HG02973 (cell line): ENCODE measurements around the gene HELZ.
"Not testable (repeated sequence)": the region's sequence is repeated elsewhere in the genome, so short reads cannot be mapped to it uniquely, and the experiment has no call there.

Experiments
- ATAC-seq: cut with Tn5 transposase; IDR thresholded peaks from one replicate; pipeline ENCODE4 v1.9.1; 2021; ENCODE audit warnings: moderate library complexity; ENCODE audit not compliant: unreplicated experiment

Gene HELZ

GRCh38 chr17:67198131-67198530 lies 46.9 kb downstream of the HELZ start:
- ATAC-seq: no peak

- not testable (repeated sequence) for ATAC-seq
These were observed 48.0 kb downstream of the HELZ start for GRCh38 chr17:67197023-67197422.

GRCh38 chr17:67196422-67196821 lies 48.6 kb downstream of the HELZ start:
- no peak for ATAC-seq

GRCh38 chr17:67194134-67194533 lies 50.9 kb downstream of the HELZ start:
- ATAC-seq: no peak

GRCh38 chr17:67187927-67188326 lies 57.1 kb downstream of the HELZ start:
- no peak for ATAC-seq

GRCh38 chr17:67186782-67187181 lies 58.2 kb downstream of the HELZ start:
- no peak for ATAC-seq

- no peak for ATAC-seq
These were observed 61.5 kb downstream of the HELZ start for GRCh38 chr17:67183531-67183930.

GRCh38 chr17:67181825-67182224 lies 63.2 kb downstream of the HELZ start:
- ATAC-seq: no peak

GRCh38 chr17:67180275-67180674 lies 64.7 kb downstream of the HELZ start:
- no peak for ATAC-seq

GRCh38 chr17:67178555-67178954 lies 66.4 kb downstream of the HELZ start:
- no peak for ATAC-seq

GRCh38 chr17:67177732-67178131 lies 67.3 kb downstream of the HELZ start:
- ATAC-seq: no peak

GRCh38 chr17:67174190-67174589 lies 70.8 kb downstream of the HELZ start:
- ATAC-seq: no peak

GRCh38 chr17:67171560-67171959 lies 73.4 kb downstream of the HELZ start:
- ATAC-seq: peak; percentile 95

- ATAC-seq: no peak
These were observed 76.5 kb downstream of the HELZ start for GRCh38 chr17:67168496-67168895.

GRCh38 chr17:67165201-67165600 lies 79.8 kb downstream of the HELZ start:
- no peak for ATAC-seq

- ATAC-seq: no peak
These were observed 80.7 kb downstream of the HELZ start for GRCh38 chr17:67164302-67164701.

- ATAC-seq: no peak
These were observed 82.2 kb downstream of the HELZ start for GRCh38 chr17:67162771-67163170.

GRCh38 chr17:67161573-67161972 lies 83.4 kb downstream of the HELZ start:
- no peak for ATAC-seq

GRCh38 chr17:67160791-67161190 lies 84.2 kb downstream of the HELZ start:
- no peak for ATAC-seq

GRCh38 chr17:67157732-67158639 lies 87.0 kb downstream of the HELZ start:
- no peak for ATAC-seq

- ATAC-seq: no peak
These were observed 88.5 kb downstream of the HELZ start for GRCh38 chr17:67156269-67157199.

GRCh38 chr17:67152824-67153223 lies 92.2 kb downstream of the HELZ start:
- no peak for ATAC-seq
